ENCODE data around the gene PLA2G4F.

The PLA2G4F gene

GRCh38 chr15:42156243-42156922, at the start of gene PLA2G4F:
TSS of gene PLA2G4F (minus strand) at chr15:42156636. CDS start at chr15:42156549, 87 bp downstream.
- no peak for DNase-seq (ENCODE audit: low spot score)

GRCh38 chr15:42203891-42204290, 47.5 kb upstream of the PLA2G4F start:
- DNase-seq (ENCODE audit: low spot score), result no peak

GRCh38 chr15:42202653-42203052, 46.2 kb upstream of the PLA2G4F start:
- no peak for DNase-seq (ENCODE audit: low spot score)

- no peak for DNase-seq (ENCODE audit: low spot score)
Measured at GRCh38 chr15:42201801-42202200, 45.4 kb upstream of the PLA2G4F start.

- DNase-seq (ENCODE audit: low spot score), result no peak
Measured at GRCh38 chr15:42199126-42199525, 42.7 kb upstream of the PLA2G4F start.

GRCh38 chr15:42198516-42198915, 42.1 kb upstream of the PLA2G4F start:
- no peak for DNase-seq (ENCODE audit: low spot score)

GRCh38 chr15:42194513-42194912, 38.1 kb upstream of the PLA2G4F start:
- DNase-seq (ENCODE audit: low spot score), result no peak

GRCh38 chr15:42193383-42193782, 36.9 kb upstream of the PLA2G4F start:
- DNase-seq (ENCODE audit: low spot score), result no peak

GRCh38 chr15:42191610-42192346, 35.3 kb upstream of the PLA2G4F start:
- DNase-seq (ENCODE audit: low spot score), result no peak

GRCh38 chr15:42190370-42190769, 33.9 kb upstream of the PLA2G4F start:
- DNase-seq (ENCODE audit: low spot score), result no peak

GRCh38 chr15:42185801-42186200, 29.4 kb upstream of the PLA2G4F start:
- DNase-seq (ENCODE audit: low spot score), result no peak

- DNase-seq (ENCODE audit: low spot score), result no peak
Measured at GRCh38 chr15:42184736-42185135, 28.3 kb upstream of the PLA2G4F start.

- DNase-seq (ENCODE audit: low spot score), result no peak
Measured at GRCh38 chr15:42184296-42184695, 27.9 kb upstream of the PLA2G4F start.

GRCh38 chr15:42182961-42183360, 26.5 kb upstream of the PLA2G4F start:
- DNase-seq (ENCODE audit: low spot score), result no peak

- DNase-seq (ENCODE audit: low spot score), result no peak
Measured at GRCh38 chr15:42182328-42182886, 26.0 kb upstream of the PLA2G4F start.

GRCh38 chr15:42178056-42178455, 21.6 kb upstream of the PLA2G4F start:
- DNase-seq (ENCODE audit: low spot score), result no peak

GRCh38 chr15:42175671-42176070, 19.2 kb upstream of the PLA2G4F start:
- DNase-seq (ENCODE audit: low spot score), result no peak

GRCh38 chr15:42172475-42172874, 16.0 kb upstream of the PLA2G4F start:
- DNase-seq (ENCODE audit: low spot score), result no peak

- no peak for DNase-seq (ENCODE audit: low spot score)
Measured at GRCh38 chr15:42171795-42172194, 15.4 kb upstream of the PLA2G4F start.

- no peak for DNase-seq (ENCODE audit: low spot score)
Measured at GRCh38 chr15:42171122-42171521, 14.7 kb upstream of the PLA2G4F start.

GRCh38 chr15:42166225-42166940, 9.9 kb upstream of the PLA2G4F start:
- DNase-seq (ENCODE audit: low spot score), result no peak

- no peak for DNase-seq (ENCODE audit: low spot score)
Measured at GRCh38 chr15:42165106-42165505, 8.7 kb upstream of the PLA2G4F start.

Data from ecto neural progenitor cell (in vitro differentiated cells).